SK-N-SH (cell line): Measurements from ENCODE around the gene CHRNA5. TPM values are rescaled to one million over a fixed set of nuclear protein-coding genes. Genes with fewer than 3 reads are reported as not detected.

Experiments
- CTCF ChIA-PET: fragments of 300-600, 350-600 bp; formaldehyde crosslinking; extraction: SDS; loops from one replicate; lab custom pipeline; 2021; lab: Yijun Ruan, JAX
- POLR2A ChIA-PET: fragments of 350-600 bp; sonication (Branson Sonifier 250); formaldehyde crosslinking; extraction: SDS; loops from one replicate; lab custom pipeline; 2020; ENCODE audit warnings: antibody characterized with exemption, inconsistent platforms; lab: Yijun Ruan, JAX
- DNase-seq: peaks from one replicate; pipeline ENCODE4 v3.0.0; 2012
- H2AFZ ChIP-seq: fragments of 200-600 bp; sonication (generic); 2 replicates; pipeline ENCODE4 v1.8.1; 2016; ENCODE audit warnings: antibody characterized with exemption, mild to moderate bottlenecking, low read depth
- H3F3A ChIP-seq: fragments of 200-600 bp; sonication (generic); replicated peaks from 2 replicates; pipeline ENCODE3; 2016; ENCODE audit warnings: antibody characterized with exemption, mild to moderate bottlenecking; ENCODE audit not compliant: insufficient read depth
- H3K27ac ChIP-seq, 2 experiments: fragments of 200-500 bp in 1 of 2; fragments of 200-600 bp in 1 of 2; sonication (Bioruptor generic) in 1 of 2; sonication (generic), shearing (Covaris generic) in 1 of 2; 2 replicates each; pipeline versions ENCODE4 v1.5.1 to v1.6.1; 2014 to 2016; ENCODE audit warnings: low read depth in 2 of 2, inconsistent platforms in 1 of 2, low read length in 1 of 2, mild to moderate bottlenecking in 1 of 2, mixed read lengths in 1 of 2
- H3K27me3 ChIP-seq: fragments of 200-600 bp; sonication (generic), shearing (Covaris generic); 2 replicates; pipeline ENCODE4 v1.6.1; 2016; ENCODE audit warnings: mixed run types; ENCODE audit not compliant: insufficient read depth
- H3K36me3 ChIP-seq, 2 experiments: fragments of 200-500 bp in 1 of 2; fragments of 200-600 bp in 1 of 2; sonication (Bioruptor generic) in 1 of 2; sonication (generic) in 1 of 2; replicated peaks in 1 of 2; 2 replicates each; pipeline versions ENCODE3 to v1.5.1; 2014 to 2016; ENCODE audit warnings: low read length in 1 of 2, mild to moderate bottlenecking in 1 of 2; ENCODE audit not compliant: insufficient read depth in 2 of 2, control insufficient read depth in 1 of 2
- H3K4me1 ChIP-seq, 2 experiments: fragments of 200-500 bp in 1 of 2; fragments of 200-600 bp in 1 of 2; sonication (Bioruptor generic) in 1 of 2; sonication (generic), shearing (Covaris generic) in 1 of 2; 2 replicates each; pipeline versions ENCODE4 v1.5.1 to v1.6.1; 2014 to 2016; ENCODE audit warnings: low read depth in 1 of 2, low read length in 1 of 2, mixed run types in 1 of 2; ENCODE audit not compliant: insufficient read depth in 2 of 2, control insufficient read depth in 1 of 2
- H3K4me2 ChIP-seq: fragments of 200-600 bp; sonication (generic), shearing (Covaris generic); 2 replicates; pipeline ENCODE4 v1.6.1; 2017; ENCODE audit warnings: mixed run types
- H3K4me3 ChIP-seq, 2 experiments: fragments of 200-500 bp in 1 of 2; fragments of 200-600 bp in 1 of 2; sonication (Bioruptor generic) in 1 of 2; sonication (generic), shearing (Covaris generic) in 1 of 2; 2 replicates each; pipeline versions ENCODE4 v1.5.1 to v1.8.1; 2014 to 2016; ENCODE audit warnings: low read depth in 2 of 2, inconsistent platforms in 1 of 2, low read length in 1 of 2, mild to moderate bottlenecking in 1 of 2, mixed read lengths in 1 of 2, moderate library complexity in 1 of 2
- H3K79me2 ChIP-seq: fragments of 200-600 bp; sonication (generic); 2 replicates; pipeline ENCODE4 v1.8.1; 2017; ENCODE audit warnings: mild to moderate bottlenecking; ENCODE audit not compliant: insufficient read depth
- H3K9ac ChIP-seq: fragments of 200-600 bp; sonication (generic); 2 replicates; pipeline ENCODE4 v1.6.1; 2017; ENCODE audit warnings: mixed run types
- H3K9me2 ChIP-seq: fragments of 200-600 bp; sonication (generic); 2 replicates; pipeline ENCODE4 v1.6.1; 2017; ENCODE audit warnings: mixed run types
- H3K9me3 ChIP-seq: fragments of 200-600 bp; sonication (generic); 2 replicates; pipeline ENCODE4 v1.6.1; 2017; ENCODE audit warnings: mixed run types, mild to moderate bottlenecking, moderate library complexity
- H4K20me1 ChIP-seq: fragments of 200-600 bp; sonication (generic); 2 replicates; pipeline ENCODE4 v1.6.1; 2017; ENCODE audit warnings: mild to moderate bottlenecking, mixed run types; ENCODE audit not compliant: insufficient read depth
- CTCF ChIP-seq: fragments of 200-600 bp; sonication (generic); IDR thresholded peaks from 2 replicates; pipeline ENCODE4 v1.6.1; 2017; ENCODE audit warnings: antibody characterized with exemption, mild to moderate bottlenecking, moderate library complexity
- ELF1 ChIP-seq: IDR thresholded peaks from 2 replicates; pipeline ENCODE4 v1.4.0; 2012
- EP300 ChIP-seq, 2 experiments: IDR thresholded peaks; 2 replicates each; pipeline versions ENCODE4 v1.4.0 to v1.6.1; 2012; ENCODE audit warnings: borderline replicate concordance in 1 of 2, low read depth in 1 of 2, low read length in 1 of 2
- FOXJ3 ChIP-seq: sonication (generic); formaldehyde crosslinking; IDR thresholded peaks from 2 replicates; pipeline ENCODE4 v1.5.1; 2020; ENCODE audit warnings: mild to moderate bottlenecking, missing genetic modification reagents
- GABPA ChIP-seq: IDR thresholded peaks from 2 replicates; pipeline ENCODE4 v1.4.0; 2012; ENCODE audit warnings: low read depth, mild to moderate bottlenecking
- MEF2A ChIP-seq: IDR thresholded peaks from 2 replicates; pipeline ENCODE4 v1.4.0; 2012; ENCODE audit warnings: low read depth, borderline replicate concordance
- POLR2AphosphoS5 ChIP-seq: IDR thresholded peaks from 2 replicates; pipeline ENCODE4 v1.6.1; 2012; ENCODE audit warnings: low read depth, low read length
- SMC3 ChIP-seq: IDR thresholded peaks from 2 replicates; pipeline ENCODE4 v1.6.1; 2012; ENCODE audit warnings: low read depth, low read length, improper control_type of control experiment
- TEAD4 ChIP-seq: IDR thresholded peaks from 2 replicates; pipeline ENCODE4 v1.4.0; 2012; ENCODE audit warnings: mild to moderate bottlenecking, borderline replicate concordance; ENCODE audit not compliant: insufficient read depth
- YY1 ChIP-seq: IDR thresholded peaks from 2 replicates; pipeline ENCODE4 v1.4.0; 2012; ENCODE audit warnings: low read depth, mild to moderate bottlenecking
- WGBS: methylation state at CpG from one replicate; pipeline ENCODE4 v1.1.6; 2017; ENCODE audit warnings: low lambda C conversion rate; 5-methylcytosine and 5-hydroxymethylcytosine counted together
- polyA plus RNA-seq, 3 experiments: library from polyadenylated mRNA; depleted of rRNA; stranded (reverse); fragments of >200 nt; gene quantifications; 2 replicates each; pipeline ENCODE4 v1.2.3, GENCODE V29; 2012
- TF ChIP-seq, protein P1 (sequence below): IDR thresholded peaks from 2 replicates; pipeline ENCODE4 v1.4.0; 2012; ENCODE audit warnings: low read depth, borderline replicate concordance

The CHRNA5 gene
- polyA plus RNA-seq, 1 of the 3 experiments (the other 2 are of a cell fraction): 5.5 TPM

- Histone ChIP-seq H3K9ac (no peak overlapping the region), H3K4me1 (peaks cover under 1 to 42% of the 10 kb centered on the region in 2 experiments; a peak in 2 of 4 replicates), H3K36me3 (no peaks in the 10 kb centered on the region), H3K9me3 (no peaks in the 10 kb centered on the region), H3F3A (no peaks in the 10 kb centered on the region), H2AFZ (no peak overlapping the region), H3K79me2 (no peaks in the 10 kb centered on the region), H3K27me3 (peaks cover 69% of the 10 kb centered on the region), H3K4me2 (no peak overlapping the region), H4K20me1 (peaks cover 13% of the 10 kb centered on the region), H3K4me3 (no peak overlapping the region), H3K27ac (no peak overlapping the region; a peak in 1 of 4 replicates), H3K9me2 (no peaks in the 10 kb centered on the region)
- POLR2A ChIA-PET: interaction anchor here (2.2 kb wide), 1 partner anchor 14 kb away, joined by 7 read pairs; no protein-coding TSS in a partner anchor
- CTCF ChIA-PET: interaction anchor here (0.8 to 1.8 kb wide), 4 partner anchors 14 to 316 kb away, joined by 3 to 8 read pairs (median 4); no protein-coding TSS in a partner anchor
- TF ChIP-seq EP300 (IDR thresholded peaks at IDR 0.05; ENCODE audit: borderline replicate concordance in 1 of 2, low read depth in 1 of 2, low read length in 1 of 2): no peak
- TF ChIP-seq FOXJ3: no peak
- no peak for TF ChIP-seq MEF2A
- TF ChIP-seq, protein P1, sequence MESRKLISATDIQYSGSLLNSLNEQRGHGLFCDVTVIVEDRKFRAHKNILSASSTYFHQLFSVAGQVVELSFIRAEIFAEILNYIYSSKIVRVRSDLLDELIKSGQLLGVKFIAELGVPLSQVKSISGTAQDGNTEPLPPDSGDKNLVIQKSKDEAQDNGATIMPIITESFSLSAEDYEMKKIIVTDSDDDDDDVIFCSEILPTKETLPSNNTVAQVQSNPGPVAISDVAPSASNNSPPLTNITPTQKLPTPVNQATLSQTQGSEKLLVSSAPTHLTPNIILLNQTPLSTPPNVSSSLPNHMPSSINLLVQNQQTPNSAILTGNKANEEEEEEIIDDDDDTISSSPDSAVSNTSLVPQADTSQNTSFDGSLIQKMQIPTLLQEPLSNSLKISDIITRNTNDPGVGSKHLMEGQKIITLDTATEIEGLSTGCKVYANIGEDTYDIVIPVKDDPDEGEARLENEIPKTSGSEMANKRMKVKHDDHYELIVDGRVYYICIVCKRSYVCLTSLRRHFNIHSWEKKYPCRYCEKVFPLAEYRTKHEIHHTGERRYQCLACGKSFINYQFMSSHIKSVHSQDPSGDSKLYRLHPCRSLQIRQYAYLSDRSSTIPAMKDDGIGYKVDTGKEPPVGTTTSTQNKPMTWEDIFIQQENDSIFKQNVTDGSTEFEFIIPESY: no peak
- TF ChIP-seq GABPA: no peak
- TF ChIP-seq TEAD4: no peak
- no peak for TF ChIP-seq YY1
- no peak for DNase-seq
- WGBS: 84% methylated on average over 7 of the region's 7 CpGs
Measured at GRCh38 chr15:78623786-78624497, 58.6 kb downstream of the CHRNA5 start.

GRCh38 chr15:78624651-78625590, 59.6 kb downstream of the CHRNA5 start:
- Histone ChIP-seq H3K4me3 (no peak overlapping the region), H2AFZ (no peak overlapping the region), H3K79me2 (no peaks in the 10 kb centered on the region), H3K9me3 (no peaks in the 10 kb centered on the region), H3K9me2 (no peaks in the 10 kb centered on the region), H3K27ac (peak overlapping the region in 1 of 2 experiments; percentile 90; a peak in 2 of 4 replicates), H3K27me3 (peaks cover 60% of the 10 kb centered on the region), H3F3A (no peaks in the 10 kb centered on the region), H3K4me1 (peaks cover 0 to 36% of the 10 kb centered on the region in 2 experiments; a peak in 1 of 4 replicates), H3K4me2 (no peak overlapping the region), H3K36me3 (no peaks in the 10 kb centered on the region), H3K9ac (no peak overlapping the region), H4K20me1 (0 out of 2 replicates have a peak, but pooled peaks cover 6% of the 10 kb centered on the region)
- POLR2A ChIA-PET: interaction anchor here (1.0 to 2.2 kb wide), 3 partner anchors 13 to 82 kb away, joined by 3 to 7 read pairs (median 5); no protein-coding TSS in a partner anchor
- WGBS: 71% methylated on average over 15 of the region's 17 CpGs
- TF ChIP-seq ELF1 (no peak), SMC3 (no peak), POLR2AphosphoS5 (no peak), CTCF (no peak)
- CTCF ChIA-PET: interaction anchor here (0.8 to 1.8 kb wide), 6 partner anchors 12 to 126 kb away, joined by 3 to 8 read pairs (median 4); no protein-coding TSS in a partner anchor
- DNase-seq: no peak
